Right atrium auricular region (tissue), 2 donors: ENCODE results near the gene LNX2. TPM values are rescaled to one million over a fixed set of nuclear protein-coding genes. Genes with fewer than 3 reads are reported as not detected.
A peak's percentile ranks its signal among the peaks of the same experiment; 100 is the strongest.

Source experiments
- DNase-seq: peaks from one replicate; pipeline ENCODE4 v3.0.0-alpha.2; 2019; ENCODE audit warnings: low spot score
- H3K27ac ChIP-seq, 2 donors: fragments of 200-600 bp; sonication (generic); 1 replicate in 1 of 2; 2 replicates in 1 of 2; pipeline ENCODE4 v1.5.1; 2016 to 2019
- H3K27me3 ChIP-seq, 2 donors: fragments of 200-600 bp; sonication (generic); one replicate each; pipeline versions ENCODE4 v1.5.1 to v1.6.0; 2017 to 2019
- H3K36me3 ChIP-seq: fragments of 200-600 bp; sonication (generic); one replicate; pipeline ENCODE4 v1.5.1; 2016
- H3K4me1 ChIP-seq, 2 donors: fragments of 200-600 bp; sonication (generic); one replicate each; pipeline versions ENCODE4 v1.5.1 to v1.6.0; 2017 to 2019
- H3K4me3 ChIP-seq, 2 donors: fragments of 200-600 bp; sonication (generic); 1 replicate in 1 of 2; 2 replicates in 1 of 2; pipeline ENCODE4 v1.5.1; 2017 to 2019; ENCODE audit warnings: mild to moderate bottlenecking in 1 of 2, moderate library complexity in 1 of 2
- H3K9me3 ChIP-seq, 2 donors: fragments of 200-600 bp; sonication (generic); one replicate each; pipeline ENCODE4 v1.5.1; 2019
- CTCF ChIP-seq, 2 donors: fragments of 200-600 bp; sonication (generic); IDR thresholded peaks; one replicate each; pipeline ENCODE4 v1.5.1; 2019; ENCODE audit warnings: antibody characterized with exemption in 2 of 2
- total RNA-seq, 2 donors: library from RNA; depleted of rRNA; stranded (reverse); fragments of >200 nt; gene quantifications; one replicate each; pipeline ENCODE4 v1.1.0, GENCODE V29; 2016

LNX2 gene
- total RNA-seq, 2 donors from 2014 or later: 13.0 to 15.2 TPM

- Histone ChIP-seq H3K4me1 (peaks cover 0 to 5% of the 10 kb centered on the region in 2 donors), H3K27ac (no peak overlapping the region), H3K36me3 (no peaks in the 10 kb centered on the region), H3K4me3 (no peak overlapping the region), H3K9me3 (no peaks in the 10 kb centered on the region), H3K27me3 (no peaks in the 10 kb centered on the region)
- TF ChIP-seq CTCF (IDR thresholded peaks at IDR 0.05): no peak
- peak; percentile 50 for DNase-seq
Measured at GRCh38 chr13:27500806-27501534, 119.4 kb downstream of the LNX2 start.

GRCh38 chr13:27497563-27498230, 122.6 kb downstream of the LNX2 start:
- no peaks in the 10 kb centered on the region for H3K36me3 ChIP-seq
- no peaks in the 10 kb centered on the region for H3K9me3 ChIP-seq
- H3K4me3 ChIP-seq: no peak overlapping the region
- no peak for TF ChIP-seq CTCF (IDR thresholded peaks at IDR 0.05)
- peak; percentile 23 for DNase-seq
- H3K27ac ChIP-seq: no peak overlapping the region
- no peaks in the 10 kb centered on the region for H3K27me3 ChIP-seq
- H3K4me1 ChIP-seq: no peaks in the 10 kb centered on the region

- no peaks in the 10 kb centered on the region for H3K27me3 ChIP-seq
- H3K36me3 ChIP-seq: no peaks in the 10 kb centered on the region
- no peak for TF ChIP-seq CTCF (IDR thresholded peaks at IDR 0.05)
- no peaks in the 10 kb centered on the region for H3K9me3 ChIP-seq
- no peak overlapping the region for H3K27ac ChIP-seq
- no peak overlapping the region for H3K4me3 ChIP-seq
- DNase-seq: peak; percentile 53
- H3K4me1 ChIP-seq: no peaks in the 10 kb centered on the region
Measured at GRCh38 chr13:27496536-27497273, 123.6 kb downstream of the LNX2 start.

- TF ChIP-seq CTCF (IDR thresholded peaks at IDR 0.05): no peak
- H3K4me3 ChIP-seq: no peak overlapping the region
- no peak overlapping the region for H3K27ac ChIP-seq
- H3K9me3 ChIP-seq: no peaks in the 10 kb centered on the region
- peak; percentile 53 for DNase-seq
- H3K4me1 ChIP-seq: no peaks in the 10 kb centered on the region
- H3K27me3 ChIP-seq: no peaks in the 10 kb centered on the region
- no peaks in the 10 kb centered on the region for H3K36me3 ChIP-seq
Measured at GRCh38 chr13:27496006-27496405, 124.3 kb downstream of the LNX2 start.

Other genes with a start within 250 kb of the LNX2 start
- 100 to 1,000 TPM; 227 to 327 TPM for gene GTF3A, start 195.9 kb downstream of the LNX2 start, total RNA-seq
- gene MTIF3, start 170.0 kb downstream of the LNX2 start, total RNA-seq: 100 to 1,000 TPM; 113 to 252 TPM
- gene POLR1D, start 1.4 kb upstream of the LNX2 start, total RNA-seq: 10 to 100 TPM; 75.6 to 89.3 TPM
- gene GSX1, start 172.0 kb upstream of the LNX2 start, total RNA-seq: not detected